Umbilical cord (tissue), 2 donors: Measurements from ENCODE around the gene ZNF547. TPM values are rescaled to one million over a fixed set of nuclear protein-coding genes. Genes with fewer than 3 reads are reported as not detected.
"Not testable (repeated sequence)": the region's sequence is repeated elsewhere in the genome, so short reads cannot be mapped to it uniquely, and the experiment has no call there.

Source experiments
- DNase-seq: peaks from one replicate; pipeline ENCODE4 v3.0.0-alpha.2; 2015; ENCODE audit warnings: low spot score
- total RNA-seq: library from RNA; depleted of rRNA; stranded (reverse); fragments of >200 nt; gene quantifications from one replicate; pipeline ENCODE4 v1.2.3, GENCODE V29; 2014; ENCODE audit warnings: low replicate concordance; ENCODE audit not compliant: insufficient read depth

The ZNF547 gene
- total RNA-seq, 1 donor from 2014 or later: 5.3 TPM

DNA sequence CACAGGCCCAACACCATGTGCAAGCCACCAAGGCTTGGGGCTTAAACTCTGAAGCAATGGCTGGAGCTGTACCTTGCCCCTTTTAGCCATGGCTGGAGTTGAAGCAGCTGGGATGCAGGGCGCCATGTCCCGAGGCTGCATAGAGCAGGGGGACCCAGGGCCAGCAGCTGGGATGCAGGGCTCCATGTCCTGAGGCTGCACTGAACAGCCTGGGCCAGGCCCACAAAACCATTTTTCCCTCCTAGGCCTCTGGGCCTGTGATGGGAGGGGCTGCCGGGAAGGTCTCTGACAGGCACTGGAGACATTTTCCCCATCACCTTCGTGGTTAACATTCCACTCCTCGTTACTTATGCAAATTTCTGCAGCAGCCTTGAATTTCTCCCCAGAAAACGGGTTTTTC lies 10.8 kb downstream of the ZNF547 start:
- no peak for DNase-seq

GRCh38 chr19:57374647-57375046 lies 11.3 kb downstream of the ZNF547 start:
- not testable (repeated sequence) for DNase-seq

- no peak for DNase-seq
Measured at GRCh38 chr19:57376151-57376550, 12.8 kb downstream of the ZNF547 start.

DNA sequence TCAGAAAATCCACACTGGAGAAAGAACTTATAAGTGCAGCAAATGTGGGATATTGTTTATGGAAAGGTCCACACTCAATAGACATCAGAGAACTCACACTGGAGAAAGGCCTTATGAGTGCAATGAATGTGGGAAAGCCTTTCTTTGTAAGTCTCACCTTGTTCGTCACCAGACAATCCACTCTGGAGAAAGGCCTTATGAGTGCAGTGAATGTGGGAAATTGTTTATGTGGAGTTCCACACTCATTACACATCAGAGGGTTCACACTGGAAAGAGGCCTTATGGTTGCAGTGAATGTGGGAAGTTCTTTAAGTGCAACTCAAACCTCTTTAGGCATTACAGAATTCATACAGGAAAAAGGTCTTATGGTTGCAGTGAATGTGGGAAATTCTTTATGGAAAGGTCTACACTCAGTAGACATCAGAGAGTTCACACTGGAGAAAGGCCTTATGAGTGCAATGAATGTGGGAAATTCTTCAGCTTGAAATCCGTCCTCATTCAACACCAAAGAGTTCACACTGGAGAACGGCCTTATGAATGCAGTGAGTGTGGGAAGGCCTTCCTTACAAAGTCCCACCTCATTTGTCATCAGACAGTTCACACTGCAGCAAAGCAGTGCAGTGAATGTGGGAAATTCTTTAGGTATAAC lies 14.3 kb downstream of the ZNF547 start:
- no peak for DNase-seq

GRCh38 chr19:57380923-57381322 lies 17.6 kb downstream of the ZNF547 start:
- no peak for DNase-seq

DNA sequence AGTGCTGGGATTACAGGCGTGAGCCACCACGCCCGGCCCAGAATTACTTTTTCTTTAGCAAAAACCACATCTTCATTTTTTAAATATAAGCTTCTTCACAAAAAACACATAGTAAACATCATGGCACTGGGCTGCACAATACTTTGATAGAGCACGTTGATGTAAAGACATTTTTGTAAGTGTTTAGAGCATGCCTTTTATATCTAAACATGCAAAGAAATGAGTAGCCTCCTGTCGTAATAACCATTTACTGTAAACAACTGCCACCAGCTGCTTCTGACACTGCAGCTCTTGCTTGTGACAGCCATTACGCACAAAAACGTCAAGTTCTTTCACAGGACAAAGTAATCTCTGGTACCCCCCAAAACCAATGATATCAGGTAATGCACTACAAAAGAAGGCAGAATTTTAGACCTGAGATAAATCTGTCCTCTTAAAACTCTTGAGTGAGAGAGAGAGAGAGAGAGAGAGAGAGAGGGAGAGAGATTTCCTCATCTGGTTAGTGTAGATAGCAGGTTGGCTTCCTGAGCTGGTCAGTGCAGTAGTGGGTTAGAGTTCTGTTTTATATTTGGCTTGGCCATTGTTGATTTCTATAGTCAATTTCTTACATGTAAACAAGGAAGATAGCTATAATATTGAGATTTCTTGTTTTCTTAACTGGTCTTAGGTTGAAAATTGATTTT lies 19.6 kb downstream of the ZNF547 start:
- DNase-seq: no peak

DNA sequence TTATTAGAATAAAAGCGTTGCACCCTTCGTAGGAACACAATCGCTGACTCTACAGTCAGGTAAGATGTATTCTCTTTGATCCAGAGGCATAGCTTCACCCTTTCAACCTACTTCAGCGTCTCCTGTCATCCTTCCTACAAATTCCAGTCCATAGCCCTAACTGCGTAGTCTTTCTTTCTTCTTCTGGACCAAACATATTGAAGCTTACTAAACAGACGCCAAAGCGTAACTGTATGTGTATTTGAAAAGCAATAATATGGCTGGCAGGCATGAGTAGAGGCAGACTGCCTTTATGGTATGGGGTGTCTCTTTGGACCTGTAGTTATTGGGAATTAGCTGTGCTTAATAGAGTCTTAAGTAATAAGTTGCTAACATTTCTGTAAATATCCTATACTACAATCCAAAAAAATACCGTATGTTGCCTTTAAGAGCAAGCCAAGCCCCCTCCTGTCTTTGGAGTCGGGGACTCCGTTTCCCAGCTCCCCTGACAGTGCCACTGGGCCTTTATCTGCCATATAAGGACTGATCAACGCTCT lies 25.9 kb downstream of the ZNF547 start:
- no peak for DNase-seq

DNA sequence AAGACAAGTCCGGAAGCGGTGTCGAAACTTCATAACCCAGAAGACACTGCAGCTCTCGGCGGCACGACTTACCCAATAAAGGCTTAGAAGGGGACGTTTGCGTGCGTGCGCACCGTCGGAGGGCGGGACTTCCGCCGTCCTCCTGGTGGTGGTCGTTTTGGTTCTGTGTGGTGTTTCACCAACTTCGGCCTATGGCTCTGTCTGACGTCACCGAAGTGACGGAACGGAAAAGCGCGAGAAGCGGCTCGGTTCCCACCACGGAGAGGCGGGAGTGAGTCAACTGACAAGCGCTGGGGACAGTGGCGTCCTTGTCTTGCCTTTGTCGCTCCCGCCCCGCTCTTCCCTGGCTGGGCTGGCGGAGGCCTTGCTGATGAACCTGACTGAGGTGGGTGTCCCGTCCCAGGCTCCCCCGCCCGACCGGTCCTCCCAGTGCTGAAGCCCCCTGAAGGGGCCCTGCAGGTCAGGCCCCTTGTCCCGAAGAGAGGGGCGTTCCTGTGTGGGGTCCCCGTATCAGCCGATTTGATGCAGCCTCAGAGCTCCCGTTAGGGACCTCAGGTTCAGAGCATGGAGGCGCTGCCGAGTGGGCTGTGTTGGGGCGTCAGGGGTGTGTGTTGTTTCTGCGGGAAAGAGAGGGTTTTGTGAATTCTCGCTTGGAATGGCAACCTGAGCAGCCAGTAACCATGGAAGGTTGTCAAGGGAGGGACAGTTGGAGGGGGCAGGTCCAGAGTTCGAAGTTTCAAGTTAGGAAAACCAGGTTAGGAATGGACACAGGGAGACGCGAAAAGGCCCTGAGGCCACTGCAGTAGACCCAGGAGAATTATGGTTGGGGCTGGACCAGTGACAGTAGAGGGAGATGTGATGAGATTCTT lies 26.6 kb downstream of the ZNF547 start, which contains the start of gene ZNF548:
TSS of gene ZNF548 (plus strand) at position 125 of the 869 bp plus-strand sequence. CDS start at position 371, 246 bp downstream.
- DNase-seq: peak; percentile 99

- no peak for DNase-seq
Measured at GRCh38 chr19:57395710-57396109, 32.4 kb downstream of the ZNF547 start.

DNA sequence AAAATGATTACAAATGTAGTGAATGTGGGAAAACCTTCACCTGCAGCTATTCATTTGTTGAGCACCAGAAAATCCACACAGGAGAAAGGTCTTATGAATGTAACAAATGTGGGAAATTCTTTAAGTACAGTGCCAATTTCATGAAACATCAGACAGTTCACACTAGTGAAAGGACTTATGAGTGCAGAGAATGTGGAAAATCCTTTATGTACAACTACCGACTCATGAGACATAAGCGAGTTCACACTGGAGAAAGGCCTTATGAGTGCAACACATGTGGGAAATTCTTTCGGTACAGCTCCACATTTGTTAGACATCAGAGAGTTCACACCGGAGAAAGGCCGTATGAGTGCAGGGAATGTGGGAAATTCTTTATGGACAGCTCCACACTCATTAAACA lies 35.5 kb downstream of the ZNF547 start:
- no peak for DNase-seq

- DNase-seq: no peak
Measured at GRCh38 chr19:57403737-57404563, 40.6 kb downstream of the ZNF547 start.

DNA sequence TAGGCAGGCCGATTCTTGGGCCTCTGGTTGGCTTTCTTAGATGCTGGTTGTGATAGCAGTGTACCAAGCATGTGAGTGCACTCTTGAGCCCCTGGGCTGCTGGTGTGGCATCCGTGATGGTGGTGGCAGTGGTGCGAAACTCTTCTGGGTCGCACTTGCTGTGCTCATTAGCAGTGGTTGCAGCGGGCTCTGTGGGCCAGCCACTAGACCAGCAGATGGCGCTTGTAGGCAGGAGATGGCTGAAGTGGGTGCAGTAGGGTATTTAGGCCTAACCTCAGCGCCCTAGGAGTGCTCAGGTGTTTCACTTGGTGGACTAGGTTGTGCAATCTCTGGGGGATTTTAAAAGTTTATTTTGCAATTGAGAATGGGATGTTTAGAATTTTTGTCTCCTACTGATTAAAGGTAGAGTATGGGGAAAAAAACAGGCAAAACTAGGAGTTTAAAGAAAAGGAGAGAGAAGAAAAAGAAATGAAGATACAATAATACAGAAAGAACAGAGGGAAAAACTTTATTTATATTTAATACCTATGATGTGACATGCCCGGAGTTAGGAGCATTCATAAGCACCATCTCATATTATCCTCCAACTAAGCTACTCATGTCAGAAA lies 43.3 kb downstream of the ZNF547 start:
- peak; percentile 64 for DNase-seq

DNA sequence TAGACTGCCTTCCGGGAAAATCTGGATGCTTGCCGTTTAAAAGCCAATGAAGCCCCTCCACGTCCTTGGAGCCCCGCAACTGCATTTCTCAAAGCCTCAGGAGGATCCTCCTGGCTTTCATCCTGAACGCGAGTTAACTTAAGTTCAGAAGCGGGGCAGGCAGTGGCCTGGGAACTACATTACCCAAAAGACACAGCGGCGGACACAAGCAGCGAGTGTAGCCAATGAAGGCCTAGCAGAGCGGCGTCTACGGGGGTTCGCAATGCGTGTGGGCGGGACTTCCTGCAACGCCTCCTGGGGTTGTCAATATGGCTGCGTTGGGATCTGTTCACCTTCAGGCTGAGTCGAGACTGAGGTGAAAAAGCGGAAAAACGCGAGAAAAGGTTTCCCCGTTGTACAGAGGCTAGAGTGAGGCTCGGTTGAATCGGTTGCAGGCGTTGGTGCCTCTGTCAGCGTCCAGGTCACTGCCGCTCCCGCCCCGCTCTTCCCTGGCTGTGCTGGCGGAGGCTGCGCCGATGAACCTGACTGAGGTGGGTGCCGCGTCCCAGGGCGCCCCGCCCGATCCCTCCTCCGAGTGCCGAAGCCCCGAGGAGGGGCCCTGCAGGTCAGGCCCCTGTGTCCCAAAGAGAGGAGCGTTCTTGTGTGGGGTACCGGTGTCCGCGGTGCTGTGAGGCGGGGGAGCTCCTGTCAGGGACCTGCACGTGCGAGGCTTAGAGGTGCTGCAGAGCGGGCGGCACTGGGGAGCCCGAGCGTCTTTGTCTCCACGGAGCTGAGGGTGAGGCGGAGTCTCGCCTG lies 47.7 kb downstream of the ZNF547 start, which contains the start of gene ZNF17:
TSS of gene ZNF17 (plus strand) at position 285 of the 795 bp plus-strand sequence. CDS start 2,455 bp downstream, outside the sequence.
- peak; percentile 98 for DNase-seq

GRCh38 chr19:57419439-57419838 lies 56.1 kb downstream of the ZNF547 start:
- DNase-seq: no peak

DNA sequence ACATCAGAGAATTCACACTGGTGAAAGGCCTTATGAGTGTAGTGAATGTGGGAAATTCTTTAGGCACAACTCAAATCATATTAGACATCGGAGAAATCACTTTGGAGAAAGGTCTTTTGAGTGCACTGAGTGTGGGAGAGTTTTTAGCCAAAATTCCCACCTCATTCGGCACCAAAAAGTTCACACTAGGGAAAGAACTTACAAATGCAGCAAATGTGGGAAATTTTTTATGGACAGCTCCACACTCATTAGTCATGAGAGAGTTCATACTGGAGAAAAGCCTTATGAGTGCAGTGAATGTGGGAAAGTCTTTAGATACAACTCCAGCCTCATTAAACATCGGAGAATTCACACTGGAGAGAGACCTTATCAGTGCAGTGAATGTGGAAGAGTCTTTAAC lies 57.7 kb downstream of the ZNF547 start:
- DNase-seq: no peak
